WTC11 (cell line): ENCODE measurements around the gene COL16A1. TPM values are rescaled to one million over a fixed set of nuclear protein-coding genes. Genes with fewer than 3 reads are reported as not detected.

Experiments
- ATAC-seq: fragments of 200-7000 bp; cut with Tn5 transposase; 2 replicates; pipeline ENCODE4 v1.10.0; 2021; ENCODE audit warnings: mild to moderate bottlenecking, moderate library complexity
- CTCF ChIA-PET: fragments of 300-600 bp; sonication (Branson Sonifier 250); formaldehyde crosslinking; loops from one replicate; lab custom pipeline; 2021; ENCODE audit warnings: antibody characterized with exemption; lab: Charles Lee
- POLR2A ChIA-PET: fragments of 350-600 bp; sonication (Branson Sonifier 250); formaldehyde crosslinking; loops from one replicate; lab custom pipeline; 2021; ENCODE audit warnings: antibody characterized with exemption; lab: Charles Lee
- DNase-seq: peaks from one replicate; pipeline ENCODE4 v3.0.0; 2021; ENCODE audit warnings: low spot score
- H3K27ac Mint-ChIP-seq: 2 replicates; pipeline ENCODE4 v1.8.0; 2021; ENCODE audit warnings: mixed read lengths
- H3K27me3 Mint-ChIP-seq: 2 replicates; pipeline ENCODE4 v1.8.0; 2021; ENCODE audit warnings: low read depth, mild to moderate bottlenecking, moderate library complexity, mixed read lengths
- H3K36me3 Mint-ChIP-seq: 2 replicates; pipeline ENCODE4 v1.8.0; 2021; ENCODE audit warnings: mixed read lengths
- H3K4me1 Mint-ChIP-seq: 2 replicates; pipeline ENCODE4 v1.8.0; 2022; ENCODE audit warnings: mixed read lengths
- H3K4me3 Mint-ChIP-seq: 2 replicates; pipeline ENCODE4 v1.8.0; 2021; ENCODE audit warnings: mild to moderate bottlenecking, moderate library complexity, mixed read lengths
- H3K9me3 Mint-ChIP-seq: 2 replicates; pipeline ENCODE4 v1.8.0; 2021; ENCODE audit warnings: mixed read lengths
- CTCF ChIP-seq: fragments of 200-600 bp; IDR thresholded peaks from 2 replicates; pipeline ENCODE4 v1.8.0; 2022; ENCODE audit warnings: antibody characterized with exemption
- HMGXB4 ChIP-seq: sonication (generic); formaldehyde crosslinking; IDR thresholded peaks from 2 replicates; pipeline ENCODE4 v1.8.1; 2023; ENCODE audit warnings: mild to moderate bottlenecking, moderate library complexity, missing genetic modification reagents
- ZBTB21 ChIP-seq: sonication (generic); formaldehyde crosslinking; IDR thresholded peaks from 2 replicates; pipeline ENCODE4 v1.8.1; 2023; ENCODE audit warnings: mild to moderate bottlenecking, missing genetic modification reagents, borderline replicate concordance
- ZNF219 ChIP-seq: sonication (generic); formaldehyde crosslinking; IDR thresholded peaks from 2 replicates; pipeline ENCODE4 v1.8.0; 2023; ENCODE audit warnings: missing genetic modification reagents, mild to moderate bottlenecking, borderline replicate concordance
- ZNF232 ChIP-seq: sonication (generic); formaldehyde crosslinking; IDR thresholded peaks from 2 replicates; pipeline ENCODE4 v1.8.0; 2022; ENCODE audit warnings: mild to moderate bottlenecking, missing genetic modification reagents
- ZNF532 ChIP-seq: fragments of 250-450 bp; sonication (Bioruptor Pico); IDR thresholded peaks from 2 replicates; pipeline ENCODE4 v1.9.0; 2021; ENCODE audit warnings: mild to moderate bottlenecking, borderline replicate concordance
- ZNF671 ChIP-seq: fragments of 250-450 bp; sonication (Bioruptor Pico); IDR thresholded peaks from 2 replicates; pipeline ENCODE4 v1.8.0; 2021; ENCODE audit warnings: mild to moderate bottlenecking
- ZSCAN18 ChIP-seq: fragments of 250-450 bp; sonication (Bioruptor Pico); IDR thresholded peaks from 2 replicates; pipeline ENCODE4 v2.1.2; 2022; ENCODE audit warnings: mild to moderate bottlenecking, moderate library complexity
- total RNA-seq: library from RNA; stranded (reverse); gene quantifications from 3 replicates; pipeline ENCODE4 v1.2.3, GENCODE V29; 2021
- TF ChIP-seq, protein P1 (sequence below): sonication (generic); formaldehyde crosslinking; conservative IDR thresholded peaks from 2 replicates; pipeline ENCODE4 v1.8.1; 2023; ENCODE audit warnings: mild to moderate bottlenecking, low read depth, missing genetic modification reagents, moderate library complexity
- TF ChIP-seq, protein P2 (sequence below): sonication (generic); formaldehyde crosslinking; IDR thresholded peaks from 2 replicates; pipeline ENCODE4 v1.8.1; 2022; ENCODE audit warnings: missing genetic modification reagents, borderline replicate concordance
- TF ChIP-seq, protein P3 (sequence below): sonication (generic); formaldehyde crosslinking; IDR thresholded peaks from 2 replicates; pipeline ENCODE4 v1.8.0; 2022; ENCODE audit warnings: mild to moderate bottlenecking, missing genetic modification reagents
- TF ChIP-seq, protein P4 (sequence below): sonication (generic); formaldehyde crosslinking; IDR thresholded peaks from 2 replicates; pipeline ENCODE4 v1.8.1; 2022; ENCODE audit warnings: low read depth, mild to moderate bottlenecking, moderate library complexity, missing genetic modification reagents, borderline replicate concordance

The COL16A1 gene
- total RNA-seq, 1 experiment from 2014 or later: 8.8 TPM

- TF ChIP-seq, protein P1, sequence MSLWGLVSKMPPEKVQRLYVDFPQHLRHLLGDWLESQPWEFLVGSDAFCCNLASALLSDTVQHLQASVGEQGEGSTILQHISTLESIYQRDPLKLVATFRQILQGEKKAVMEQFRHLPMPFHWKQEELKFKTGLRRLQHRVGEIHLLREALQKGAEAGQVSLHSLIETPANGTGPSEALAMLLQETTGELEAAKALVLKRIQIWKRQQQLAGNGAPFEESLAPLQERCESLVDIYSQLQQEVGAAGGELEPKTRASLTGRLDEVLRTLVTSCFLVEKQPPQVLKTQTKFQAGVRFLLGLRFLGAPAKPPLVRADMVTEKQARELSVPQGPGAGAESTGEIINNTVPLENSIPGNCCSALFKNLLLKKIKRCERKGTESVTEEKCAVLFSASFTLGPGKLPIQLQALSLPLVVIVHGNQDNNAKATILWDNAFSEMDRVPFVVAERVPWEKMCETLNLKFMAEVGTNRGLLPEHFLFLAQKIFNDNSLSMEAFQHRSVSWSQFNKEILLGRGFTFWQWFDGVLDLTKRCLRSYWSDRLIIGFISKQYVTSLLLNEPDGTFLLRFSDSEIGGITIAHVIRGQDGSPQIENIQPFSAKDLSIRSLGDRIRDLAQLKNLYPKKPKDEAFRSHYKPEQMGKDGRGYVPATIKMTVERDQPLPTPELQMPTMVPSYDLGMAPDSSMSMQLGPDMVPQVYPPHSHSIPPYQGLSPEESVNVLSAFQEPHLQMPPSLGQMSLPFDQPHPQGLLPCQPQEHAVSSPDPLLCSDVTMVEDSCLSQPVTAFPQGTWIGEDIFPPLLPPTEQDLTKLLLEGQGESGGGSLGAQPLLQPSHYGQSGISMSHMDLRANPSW: no peak
- TF ChIP-seq CTCF (no peak), HMGXB4 (CRISPR knock-in tag) (no peak), ZNF219 (CRISPR knock-in tag) (no peak), ZNF671 (CRISPR knock-in tag) (no peak), ZNF532 (CRISPR knock-in tag) (no peak)
- TF ChIP-seq, protein P2, sequence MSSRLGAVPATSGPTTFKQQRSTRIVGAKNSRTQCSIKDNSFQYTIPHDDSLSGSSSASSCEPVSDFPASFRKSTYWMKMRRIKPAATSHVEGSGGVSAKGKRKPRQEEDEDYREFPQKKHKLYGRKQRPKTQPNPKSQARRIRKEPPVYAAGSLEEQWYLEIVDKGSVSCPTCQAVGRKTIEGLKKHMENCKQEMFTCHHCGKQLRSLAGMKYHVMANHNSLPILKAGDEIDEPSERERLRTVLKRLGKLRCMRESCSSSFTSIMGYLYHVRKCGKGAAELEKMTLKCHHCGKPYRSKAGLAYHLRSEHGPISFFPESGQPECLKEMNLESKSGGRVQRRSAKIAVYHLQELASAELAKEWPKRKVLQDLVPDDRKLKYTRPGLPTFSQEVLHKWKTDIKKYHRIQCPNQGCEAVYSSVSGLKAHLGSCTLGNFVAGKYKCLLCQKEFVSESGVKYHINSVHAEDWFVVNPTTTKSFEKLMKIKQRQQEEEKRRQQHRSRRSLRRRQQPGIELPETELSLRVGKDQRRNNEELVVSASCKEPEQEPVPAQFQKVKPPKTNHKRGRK (CRISPR knock-in tag): no peak
- TF ChIP-seq, protein P3, sequence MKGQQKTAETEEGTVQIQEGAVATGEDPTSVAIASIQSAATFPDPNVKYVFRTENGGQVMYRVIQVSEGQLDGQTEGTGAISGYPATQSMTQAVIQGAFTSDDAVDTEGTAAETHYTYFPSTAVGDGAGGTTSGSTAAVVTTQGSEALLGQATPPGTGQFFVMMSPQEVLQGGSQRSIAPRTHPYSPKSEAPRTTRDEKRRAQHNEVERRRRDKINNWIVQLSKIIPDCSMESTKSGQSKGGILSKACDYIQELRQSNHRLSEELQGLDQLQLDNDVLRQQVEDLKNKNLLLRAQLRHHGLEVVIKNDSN (CRISPR knock-in tag): no peak
- TF ChIP-seq, all 79 proteins: peak for 0
Observed at GRCh38 chr1:31668303-31668883, 35.4 kb downstream of the COL16A1 start (continued).

DNA sequence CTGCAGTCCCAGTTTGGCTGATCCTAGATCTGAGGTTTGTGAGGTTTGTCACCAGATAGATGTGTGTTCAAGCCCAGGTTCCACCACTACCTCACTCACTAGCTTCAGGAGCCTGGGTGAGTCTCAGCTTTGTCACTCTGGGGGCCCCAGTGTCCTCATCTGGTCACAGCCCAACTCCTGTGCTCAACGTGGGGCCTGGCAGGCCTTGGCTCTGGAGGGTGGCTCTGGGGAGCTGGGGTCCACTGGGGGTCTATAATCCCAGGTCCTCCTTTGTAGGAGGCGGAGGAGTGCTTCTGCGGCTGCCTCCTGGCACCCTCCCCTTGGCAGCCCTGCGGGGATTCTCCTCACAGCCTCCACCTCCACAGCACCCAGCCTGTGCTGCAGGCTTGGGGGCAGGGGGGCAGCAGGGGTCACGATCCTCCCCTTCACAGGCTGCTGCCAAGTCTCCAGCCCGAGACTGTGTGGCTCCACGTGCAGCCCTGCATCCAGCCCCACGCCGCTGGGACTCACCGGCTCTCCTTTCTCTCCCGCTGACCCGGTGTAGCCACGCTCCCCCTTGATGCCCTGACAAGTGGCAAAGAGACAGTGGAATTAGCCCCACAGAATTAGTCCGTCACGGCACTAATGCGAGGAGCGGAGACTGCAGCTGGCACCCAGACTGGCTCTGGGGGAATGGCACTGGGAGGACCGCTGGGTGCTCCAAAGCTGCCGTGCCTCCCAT, 36.6 kb downstream of the COL16A1 start:
- Mint-ChIP-seq H3K9me3 (no peaks in the 10 kb centered on the region), H3K27me3 (no peaks in the 10 kb centered on the region), H3K36me3 (no peaks in the 10 kb centered on the region), H3K27ac (no peak overlapping the region), H3K4me3 (no peak overlapping the region), H3K4me1 (peaks cover 19% of the 10 kb centered on the region)
- ATAC-seq (no peak), DNase-seq (no peak)
- ChIA-PET CTCF (interaction anchor here (1.6 to 6.7 kb wide), 7 partner anchors 13 to 122 kb away, joined by 3 to 61 read pairs (median 7); partner anchors contain the start of gene COL16A1), POLR2A (no interaction called here)
- TF ChIP-seq, protein P4, sequence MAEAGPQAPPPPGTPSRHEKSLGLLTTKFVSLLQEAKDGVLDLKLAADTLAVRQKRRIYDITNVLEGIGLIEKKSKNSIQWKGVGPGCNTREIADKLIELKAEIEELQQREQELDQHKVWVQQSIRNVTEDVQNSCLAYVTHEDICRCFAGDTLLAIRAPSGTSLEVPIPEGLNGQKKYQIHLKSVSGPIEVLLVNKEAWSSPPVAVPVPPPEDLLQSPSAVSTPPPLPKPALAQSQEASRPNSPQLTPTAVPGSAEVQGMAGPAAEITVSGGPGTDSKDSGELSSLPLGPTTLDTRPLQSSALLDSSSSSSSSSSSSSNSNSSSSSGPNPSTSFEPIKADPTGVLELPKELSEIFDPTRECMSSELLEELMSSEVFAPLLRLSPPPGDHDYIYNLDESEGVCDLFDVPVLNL (CRISPR knock-in tag): no peak
- TF ChIP-seq ZNF232 (CRISPR knock-in tag) (no peak), CTCF (no peak), ZBTB21 (no peak), ZSCAN18 (CRISPR knock-in tag) (no peak)
